ENCODE measurements around the gene ECPAS. TPM values are rescaled to one million over a fixed set of nuclear protein-coding genes. Genes with fewer than 3 reads are reported as not detected.

ECPAS gene
- total and polyA plus RNA-seq, 2 experiments from 2014 or later, result 32.9 to 51.1 TPM

DNA sequence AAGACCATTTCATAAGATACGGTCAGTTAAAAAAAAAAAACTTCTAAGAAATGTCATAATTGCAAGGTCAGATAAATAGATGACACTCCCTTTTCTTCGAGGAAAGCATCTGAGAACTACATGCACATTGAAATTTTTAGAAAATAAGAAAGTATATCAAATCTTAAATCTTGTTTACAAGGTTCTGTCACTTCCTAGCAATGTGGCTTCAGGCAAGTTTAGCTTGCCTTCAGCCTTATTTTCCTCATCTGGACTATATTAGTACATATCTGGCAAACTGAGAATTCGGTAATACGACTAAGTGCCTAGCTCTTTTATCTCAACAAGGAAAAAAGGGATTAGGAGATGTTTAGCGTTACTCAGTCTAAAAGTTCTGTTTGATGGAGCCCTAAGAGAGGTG, 121.7 kb downstream of the ECPAS start:
- H3K4me1 ChIP-seq (ENCODE audit: insufficient read depth), result no peaks in the 10 kb centered on the region
- H2AFZ ChIP-seq, result no peak overlapping the region
- H3K36me3 ChIP-seq (ENCODE audit: low read depth), result peaks cover 57% of the 10 kb centered on the region
- in situ Hi-C loops (cut with MboI), result no loop called here
- WGBS, 2 experiments (ENCODE audit: low coverage in 1 of 2, low lambda C conversion rate in 2 of 2, missing lambda C conversion rate in 2 of 2), result 20 to 27% methylated on average over 5 of the region's 5 CpGs
- TF ChIP-seq EZH2 (IDR thresholded peaks at IDR 0.05; ENCODE audit: insufficient read depth, poor library complexity, severe bottlenecking) (no peak), EZH2phosphoT487 (IDR thresholded peaks at IDR 0.05; ENCODE audit: insufficient read depth, low read depth) (no peak)
- no peak overlapping the region for H3K4me2 ChIP-seq (ENCODE audit: unreplicated experiment)
- H3K4me3 ChIP-seq, result no peak overlapping the region
- DNase-seq, result peak; percentile 34
- H3K27ac ChIP-seq, result no peak overlapping the region
- no peak overlapping the region for H3K9ac ChIP-seq
- H3F3A ChIP-seq (ENCODE audit: insufficient read depth), result peaks cover 12% of the 10 kb centered on the region
- no peaks in the 10 kb centered on the region for H3K9me2 ChIP-seq (ENCODE audit: insufficient read depth)
- no peaks in the 10 kb centered on the region for H3K27me3 ChIP-seq (replicated peaks; ENCODE audit: insufficient read depth)
- H3K9me3 ChIP-seq (ENCODE audit: low read depth), result no peaks in the 10 kb centered on the region
- H4K20me1 ChIP-seq (ENCODE audit: insufficient read depth), result no peaks in the 10 kb centered on the region
- no peaks in the 10 kb centered on the region for H3K79me2 ChIP-seq (ENCODE audit: insufficient read depth)

GRCh38 chr9:111360881-111361280, 123.3 kb downstream of the ECPAS start:
- Histone ChIP-seq H3K36me3 (ENCODE audit: low read depth) (peaks cover 41% of the 10 kb centered on the region), H3K9ac (no peak overlapping the region), H3K9me2 (ENCODE audit: insufficient read depth) (no peaks in the 10 kb centered on the region), H3K9me3 (ENCODE audit: low read depth) (no peaks in the 10 kb centered on the region), H3K27ac (no peak overlapping the region), H3F3A (ENCODE audit: insufficient read depth) (peaks cover 20% of the 10 kb centered on the region), H4K20me1 (ENCODE audit: insufficient read depth) (no peaks in the 10 kb centered on the region), H3K79me2 (ENCODE audit: insufficient read depth) (no peaks in the 10 kb centered on the region), H3K4me2 (ENCODE audit: unreplicated experiment) (no peak overlapping the region), H2AFZ (no peak overlapping the region), H3K4me1 (ENCODE audit: insufficient read depth) (peaks cover 12% of the 10 kb centered on the region), H3K27me3 (replicated peaks; ENCODE audit: insufficient read depth) (no peaks in the 10 kb centered on the region), H3K4me3 (no peak overlapping the region)
- 96 to 100% methylated on average over 2 of the region's 2 CpGs for WGBS, 2 experiments (ENCODE audit: low coverage in 1 of 2, low lambda C conversion rate in 2 of 2, missing lambda C conversion rate in 2 of 2)
- no peak for DNase-seq
- TF ChIP-seq EZH2phosphoT487 (IDR thresholded peaks at IDR 0.05; ENCODE audit: insufficient read depth, low read depth) (no peak), EZH2 (IDR thresholded peaks at IDR 0.05; ENCODE audit: insufficient read depth, poor library complexity, severe bottlenecking) (no peak)
- in situ Hi-C loops (cut with MboI), result no loop called here

GRCh38 chr9:111356481-111357244, 127.5 kb downstream of the ECPAS start:
- Histone ChIP-seq H2AFZ (peak overlapping the region; percentile 74), H3K27me3 (replicated peaks; ENCODE audit: insufficient read depth) (no peaks in the 10 kb centered on the region), H3K79me2 (ENCODE audit: insufficient read depth) (no peaks in the 10 kb centered on the region), H3K9ac (peak overlapping the region; percentile 74), H3K4me1 (ENCODE audit: insufficient read depth) (peaks cover 13% of the 10 kb centered on the region), H3K4me3 (peak overlapping the region; percentile 72), H3K9me2 (ENCODE audit: insufficient read depth) (no peaks in the 10 kb centered on the region), H3K9me3 (ENCODE audit: low read depth) (no peaks in the 10 kb centered on the region), H3F3A (ENCODE audit: insufficient read depth) (peaks cover 20% of the 10 kb centered on the region), H3K4me2 (ENCODE audit: unreplicated experiment) (peak overlapping the region; percentile 97), H4K20me1 (ENCODE audit: insufficient read depth) (no peaks in the 10 kb centered on the region), H3K27ac (peak overlapping the region; percentile 70), H3K36me3 (ENCODE audit: low read depth) (peaks cover 8% of the 10 kb centered on the region; the same call in 1 of the 2 replicates)
- WGBS, 2 experiments (ENCODE audit: low coverage in 1 of 2, low lambda C conversion rate in 2 of 2, missing lambda C conversion rate in 2 of 2), result 1% methylated on average over 11 of the region's 11 CpGs
- no peak for TF ChIP-seq EZH2 (IDR thresholded peaks at IDR 0.05; ENCODE audit: insufficient read depth, poor library complexity, severe bottlenecking)
- in situ Hi-C loops (cut with MboI), result no loop called here
- peak; percentile 91 for DNase-seq

- no peaks in the 10 kb centered on the region for H4K20me1 ChIP-seq (ENCODE audit: insufficient read depth)
- H3F3A ChIP-seq (ENCODE audit: insufficient read depth), result peaks cover 8% of the 10 kb centered on the region
- H3K9ac ChIP-seq, result no peak overlapping the region
- H2AFZ ChIP-seq, result no peak overlapping the region
- H3K27me3 ChIP-seq (replicated peaks; ENCODE audit: insufficient read depth), result no peaks in the 10 kb centered on the region
- H3K36me3 ChIP-seq (ENCODE audit: low read depth), result no peaks in the 10 kb centered on the region
- TF ChIP-seq EZH2phosphoT487 (IDR thresholded peaks at IDR 0.05; ENCODE audit: insufficient read depth, low read depth) (no peak), EZH2 (IDR thresholded peaks at IDR 0.05; ENCODE audit: insufficient read depth, poor library complexity, severe bottlenecking) (no peak)
- WGBS, 2 experiments (ENCODE audit: low coverage in 1 of 2, low lambda C conversion rate in 2 of 2, missing lambda C conversion rate in 2 of 2), result 87 to 90% methylated on average over 2 of the region's 2 CpGs
- no peak overlapping the region for H3K27ac ChIP-seq
- no peaks in the 10 kb centered on the region; the same call in 1 of the 2 replicates for H3K9me2 ChIP-seq (ENCODE audit: insufficient read depth)
- H3K4me3 ChIP-seq, result no peak overlapping the region
- peaks cover 13% of the 10 kb centered on the region for H3K4me1 ChIP-seq (ENCODE audit: insufficient read depth)
- H3K79me2 ChIP-seq (ENCODE audit: insufficient read depth), result no peaks in the 10 kb centered on the region
- H3K4me2 ChIP-seq (ENCODE audit: unreplicated experiment), result no peak overlapping the region
- no peaks in the 10 kb centered on the region for H3K9me3 ChIP-seq (ENCODE audit: low read depth)
- DNase-seq, result no peak
- in situ Hi-C loops (cut with MboI), result no loop called here
These were observed 131.6 kb downstream of the ECPAS start for GRCh38 chr9:111352545-111352944.
